Smooth muscle cell (in vitro differentiated cells): ENCODE results near the gene CD4. TPM values are rescaled to one million over a fixed set of nuclear protein-coding genes. Genes with fewer than 3 reads are reported as not detected.

Source experiments
- DNase-seq: peaks from one replicate; lab custom pipeline; 2025; ENCODE audit not compliant: unreplicated experiment; lab: John Stamatoyannopoulos, UW
- H2AFZ ChIP-seq: fragments of 200-600 bp; sonication (generic); 2 replicates; pipeline ENCODE4 v1.6.0; 2016; ENCODE audit warnings: antibody characterized with exemption, low read depth, mild to moderate bottlenecking
- H3F3A ChIP-seq: fragments of 200-600 bp; sonication (generic); 2 replicates; pipeline ENCODE4 v1.6.0; 2017; ENCODE audit warnings: antibody characterized with exemption, low read depth
- H3K27ac ChIP-seq: fragments of 200-600 bp; sonication (generic); 2 replicates; pipeline ENCODE4 v1.5.1; 2016; ENCODE audit warnings: low read depth, mild to moderate bottlenecking
- H3K27me3 ChIP-seq: fragments of 200-600 bp; sonication (generic); 2 replicates; pipeline ENCODE4 v1.6.1; 2016; ENCODE audit warnings: low read depth, mild to moderate bottlenecking
- H3K36me3 ChIP-seq: fragments of 200-600 bp; sonication (generic); 2 replicates; pipeline ENCODE4 v1.5.1; 2016; ENCODE audit warnings: low read depth
- H3K4me1 ChIP-seq: fragments of 200-600 bp; sonication (generic); 2 replicates; pipeline ENCODE4 v1.5.1; 2016; ENCODE audit warnings: low read depth
- H3K4me2 ChIP-seq: fragments of 200-600 bp; sonication (generic); 2 replicates; pipeline ENCODE4 v1.6.0; 2016; ENCODE audit warnings: mild to moderate bottlenecking
- H3K4me3 ChIP-seq: fragments of 200-600 bp; sonication (generic); 2 replicates; pipeline ENCODE4 v1.5.1; 2016; ENCODE audit warnings: mild to moderate bottlenecking
- H3K79me2 ChIP-seq: fragments of 200-600 bp; sonication (generic); 2 replicates; pipeline ENCODE4 v1.6.0; 2016; ENCODE audit warnings: low read depth, mild to moderate bottlenecking
- H3K9ac ChIP-seq: fragments of 200-600 bp; sonication (generic); 2 replicates; pipeline ENCODE4 v1.6.0; 2016; ENCODE audit warnings: low read depth
- H3K9me3 ChIP-seq: fragments of 200-600 bp; sonication (generic); replicated peaks from 2 replicates; pipeline ENCODE4 v1.5.1; 2016; ENCODE audit warnings: low read depth
- H4K20me1 ChIP-seq: fragments of 200-600 bp; sonication (generic); 2 replicates; pipeline ENCODE4 v1.6.0; 2016; ENCODE audit warnings: low read depth
- WGBS: methylation state at CpG from one replicate; pipeline ENCODE4 v1.1.7; 2016; ENCODE audit warnings: low lambda C conversion rate; 5-methylcytosine and 5-hydroxymethylcytosine counted together
- polyA plus RNA-seq: library from polyadenylated mRNA; unstranded; fragments of >200 nt; fragmentation: Nextera tagmentation; extraction: Ambion mirVana; gene quantifications from 2 replicates; pipeline ENCODE4 v1.2.1, GENCODE V29; 2016
- total RNA-seq: library from RNA; depleted of rRNA; stranded (reverse); fragments of >200 nt; gene quantifications from 2 replicates; pipeline ENCODE4 v1.2.3, GENCODE V29; 2014
- TF ChIP-seq, protein P1 (sequence below): fragments of 200-600 bp; sonication (generic); IDR thresholded peaks from 2 replicates; pipeline ENCODE4 v1.5.1; 2017; ENCODE audit warnings: borderline replicate concordance, mild to moderate bottlenecking, antibody characterized with exemption; ENCODE audit not compliant: insufficient read depth, poor library complexity, severe bottlenecking

CD4 gene
- total and polyA plus RNA-seq, 2 experiments from 2014 or later = 0.13 to 2.5 TPM

DNA sequence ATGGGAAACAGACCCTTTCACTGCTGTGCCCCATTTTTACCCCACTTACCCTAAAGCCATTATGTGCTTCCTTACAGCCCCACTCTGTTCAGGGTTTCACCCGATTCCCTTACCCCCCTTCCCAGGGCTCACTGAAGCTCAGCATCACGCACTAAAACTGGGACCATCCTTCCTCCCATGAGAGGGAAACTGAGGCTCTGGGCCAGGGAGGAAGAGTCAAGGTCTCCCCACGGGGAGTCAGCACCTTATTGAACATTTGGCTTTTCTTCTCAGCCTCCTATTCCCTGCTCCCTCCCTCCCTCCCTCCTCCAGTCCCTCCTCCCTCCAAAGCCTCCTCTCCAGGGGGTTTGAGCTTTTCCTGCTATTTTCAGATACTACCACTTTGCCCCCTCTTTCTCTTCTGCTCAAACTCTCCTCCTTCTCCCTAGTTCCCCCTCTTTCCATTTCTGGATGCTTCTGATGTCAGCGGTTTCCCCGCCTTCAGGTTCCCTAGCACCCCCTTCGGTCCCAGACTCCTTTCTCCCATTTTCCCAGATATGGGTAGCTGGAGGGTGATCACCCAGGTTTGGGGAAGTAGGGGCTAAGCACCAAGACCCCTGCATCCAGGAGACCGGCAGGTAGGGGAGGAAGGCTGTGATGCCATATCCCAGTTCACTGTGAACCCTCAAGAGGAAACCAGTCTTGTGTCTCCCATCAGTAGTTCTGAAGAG, 33.3 kb downstream of the CD4 start:
- no peak overlapping the region for H3K9ac ChIP-seq
- TF ChIP-seq, protein P1, sequence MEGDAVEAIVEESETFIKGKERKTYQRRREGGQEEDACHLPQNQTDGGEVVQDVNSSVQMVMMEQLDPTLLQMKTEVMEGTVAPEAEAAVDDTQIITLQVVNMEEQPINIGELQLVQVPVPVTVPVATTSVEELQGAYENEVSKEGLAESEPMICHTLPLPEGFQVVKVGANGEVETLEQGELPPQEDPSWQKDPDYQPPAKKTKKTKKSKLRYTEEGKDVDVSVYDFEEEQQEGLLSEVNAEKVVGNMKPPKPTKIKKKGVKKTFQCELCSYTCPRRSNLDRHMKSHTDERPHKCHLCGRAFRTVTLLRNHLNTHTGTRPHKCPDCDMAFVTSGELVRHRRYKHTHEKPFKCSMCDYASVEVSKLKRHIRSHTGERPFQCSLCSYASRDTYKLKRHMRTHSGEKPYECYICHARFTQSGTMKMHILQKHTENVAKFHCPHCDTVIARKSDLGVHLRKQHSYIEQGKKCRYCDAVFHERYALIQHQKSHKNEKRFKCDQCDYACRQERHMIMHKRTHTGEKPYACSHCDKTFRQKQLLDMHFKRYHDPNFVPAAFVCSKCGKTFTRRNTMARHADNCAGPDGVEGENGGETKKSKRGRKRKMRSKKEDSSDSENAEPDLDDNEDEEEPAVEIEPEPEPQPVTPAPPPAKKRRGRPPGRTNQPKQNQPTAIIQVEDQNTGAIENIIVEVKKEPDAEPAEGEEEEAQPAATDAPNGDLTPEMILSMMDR = no peak
- no peak overlapping the region for H2AFZ ChIP-seq
- H3K27ac ChIP-seq = no peak overlapping the region
- peaks cover 5% of the 10 kb centered on the region for H3K27me3 ChIP-seq
- H3F3A ChIP-seq = no peaks in the 10 kb centered on the region
- H3K9me3 ChIP-seq = no peaks in the 10 kb centered on the region
- peaks cover 34% of the 10 kb centered on the region for H3K4me1 ChIP-seq
- H3K4me3 ChIP-seq = no peak overlapping the region
- H4K20me1 ChIP-seq = peaks cover 6% of the 10 kb centered on the region
- DNase-seq = no peak
- H3K36me3 ChIP-seq = no peaks in the 10 kb centered on the region
- peak overlapping the region; percentile 81 for H3K4me2 ChIP-seq
- no peaks in the 10 kb centered on the region for H3K79me2 ChIP-seq
- WGBS = 54% methylated on average over 7 of the region's 7 CpGs

- H3F3A ChIP-seq = no peaks in the 10 kb centered on the region
- H3K27ac ChIP-seq = no peak overlapping the region
- no peaks in the 10 kb centered on the region for H3K9me3 ChIP-seq
- H3K4me3 ChIP-seq = no peak overlapping the region
- peaks cover 5% of the 10 kb centered on the region for H3K27me3 ChIP-seq
- WGBS = 76% methylated on average over 12 of the region's 12 CpGs
- H2AFZ ChIP-seq = no peak overlapping the region
- peaks cover 5% of the 10 kb centered on the region for H3K79me2 ChIP-seq
- H4K20me1 ChIP-seq = peaks cover 6% of the 10 kb centered on the region
- no peak for DNase-seq
- no peak overlapping the region for H3K4me2 ChIP-seq
- H3K9ac ChIP-seq = no peak overlapping the region
- TF ChIP-seq, protein P1 = no peak
- H3K4me1 ChIP-seq = peaks cover 34% of the 10 kb centered on the region
- H3K36me3 ChIP-seq = no peaks in the 10 kb centered on the region
Measured at GRCh38 chr12:6823182-6824084, 34.1 kb downstream of the CD4 start.

DNA sequence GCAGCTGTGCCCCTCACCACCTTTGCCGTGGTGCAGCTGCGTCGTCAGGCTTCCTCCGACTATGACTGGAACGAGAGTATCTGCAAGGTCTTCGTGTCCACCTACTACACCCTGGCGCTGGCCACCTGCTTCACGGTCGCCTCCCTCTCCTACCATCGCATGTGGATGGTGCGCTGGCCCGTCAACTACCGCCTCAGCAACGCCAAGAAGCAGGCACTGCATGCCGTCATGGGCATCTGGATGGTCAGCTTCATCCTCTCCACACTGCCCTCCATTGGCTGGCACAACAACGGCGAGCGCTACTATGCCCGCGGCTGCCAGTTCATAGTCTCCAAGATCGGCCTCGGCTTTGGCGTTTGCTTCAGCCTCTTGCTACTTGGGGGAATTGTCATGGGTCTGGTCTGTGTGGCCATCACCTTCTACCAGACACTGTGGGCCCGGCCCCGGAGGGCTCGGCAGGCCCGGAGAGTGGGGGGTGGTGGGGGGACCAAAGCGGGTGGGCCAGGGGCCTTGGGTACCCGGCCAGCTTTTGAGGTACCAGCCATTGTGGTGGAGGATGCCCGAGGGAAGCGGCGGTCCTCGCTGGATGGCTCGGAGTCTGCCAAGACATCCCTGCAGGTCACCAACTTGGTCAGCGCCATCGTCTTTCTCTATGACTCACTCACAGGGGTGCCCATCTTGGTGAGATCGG, 34.9 kb downstream of the CD4 start:
- no peak for DNase-seq
- H4K20me1 ChIP-seq = peaks cover 6% of the 10 kb centered on the region
- H3K4me1 ChIP-seq = peaks cover 33% of the 10 kb centered on the region
- H2AFZ ChIP-seq = no peak overlapping the region
- peak overlapping the region; percentile 88 for H3K4me2 ChIP-seq
- no peak overlapping the region for H3K9ac ChIP-seq
- H3K27ac ChIP-seq = no peak overlapping the region
- H3K79me2 ChIP-seq = peaks cover 10% of the 10 kb centered on the region
- no peaks in the 10 kb centered on the region for H3K9me3 ChIP-seq
- TF ChIP-seq, protein P1 = no peak
- 90% methylated on average over 37 of the region's 37 CpGs for WGBS
- no peaks in the 10 kb centered on the region for H3K36me3 ChIP-seq
- H3K4me3 ChIP-seq = no peak overlapping the region
- no peaks in the 10 kb centered on the region for H3F3A ChIP-seq
- H3K27me3 ChIP-seq = peaks cover 5% of the 10 kb centered on the region
